Neural cell (in vitro differentiated cells): ENCODE data around the gene PLA2G4B. TPM values are rescaled to one million over a fixed set of nuclear protein-coding genes. Genes with fewer than 3 reads are reported as not detected.

Source experiments
- H2AFZ ChIP-seq: fragments of 200-600, 300-800 bp; sonication (generic), shearing (Covaris generic); 2 replicates; pipeline ENCODE4 v1.6.0; 2014; ENCODE audit warnings: low read depth, mild to moderate bottlenecking, antibody characterized with exemption, low read length, moderate library complexity
- H3F3A ChIP-seq: fragments of 200-600 bp; shearing (Covaris generic); 2 replicates; pipeline ENCODE4 v1.6.1; 2016; ENCODE audit warnings: mild to moderate bottlenecking, moderate library complexity, mixed read lengths, antibody characterized with exemption, low read length; ENCODE audit not compliant: insufficient read depth, poor library complexity, severe bottlenecking
- H3K27ac ChIP-seq: fragments of 200-600, 300-800 bp; sonication (generic), shearing (Covaris generic); 2 replicates; pipeline ENCODE4 v1.5.1; 2014; ENCODE audit warnings: mild to moderate bottlenecking, low read length, moderate library complexity
- H3K27me3 ChIP-seq: fragments of 300-800, 200-600 bp; sonication (generic), shearing (Covaris generic); 2 replicates; pipeline ENCODE4 v1.6.0; 2014; ENCODE audit warnings: mild to moderate bottlenecking, low read depth, low read length, moderate library complexity; ENCODE audit not compliant: insufficient read depth
- H3K36me3 ChIP-seq: fragments of 300-800, 200-600 bp; sonication (generic), shearing (Covaris generic); 2 replicates; pipeline ENCODE4 v1.5.1; 2014; ENCODE audit warnings: mild to moderate bottlenecking, antibody characterized with exemption, low read length, moderate library complexity; ENCODE audit not compliant: insufficient read depth
- H3K4me2 ChIP-seq: fragments of 300-800, 200-600 bp; sonication (generic), shearing (Covaris generic); 2 replicates; pipeline ENCODE4 v1.6.0; 2014; ENCODE audit warnings: mild to moderate bottlenecking, low read length
- H3K4me3 ChIP-seq: fragments of 300-800, 200-600 bp; sonication (generic), shearing (Covaris generic); 2 replicates; pipeline ENCODE4 v1.5.1; 2014; ENCODE audit warnings: mild to moderate bottlenecking, low read length, moderate library complexity
- H3K79me2 ChIP-seq: fragments of 200-600 bp; shearing (Covaris generic); replicated peaks from 2 replicates; pipeline ENCODE4 v1.6.0; 2014; ENCODE audit warnings: mild to moderate bottlenecking, low read length, moderate library complexity; ENCODE audit not compliant: insufficient read depth
- H3K9ac ChIP-seq: fragments of 300-800, 200-600 bp; sonication (generic), shearing (Covaris generic); 2 replicates; pipeline ENCODE4 v1.6.1; 2016; ENCODE audit warnings: mild to moderate bottlenecking, low read length, mixed read lengths
- H3K9me2 ChIP-seq: fragments of 200-600 bp; shearing (Covaris generic); 2 replicates; pipeline ENCODE4 v1.6.1; 2016; ENCODE audit warnings: mild to moderate bottlenecking, low read length, mixed read lengths; ENCODE audit not compliant: insufficient read depth
- H3K9me3 ChIP-seq: fragments of 200-600, 300-800 bp; sonication (generic), shearing (Covaris generic); 2 replicates; pipeline ENCODE4 v1.6.1; 2016; ENCODE audit warnings: mild to moderate bottlenecking, mixed run types, low read length, moderate library complexity, mixed read lengths
- H4K20me1 ChIP-seq: fragments of 200-600 bp; shearing (Covaris generic); 2 replicates; pipeline ENCODE4 v1.6.1; 2016; ENCODE audit warnings: mild to moderate bottlenecking, mixed run types; ENCODE audit not compliant: insufficient read depth
- EP300 ChIP-seq: fragments of 450-650 bp; conservative IDR thresholded peaks from 2 replicates; pipeline ENCODE4 v1.6.1; 2014; ENCODE audit warnings: antibody characterized with exemption, mild to moderate bottlenecking, moderate library complexity; ENCODE audit not compliant: poor library complexity, severe bottlenecking
- EZH2 ChIP-seq: fragments of 200-600, 300-800 bp; shearing (Covaris generic), sonication (generic); IDR thresholded peaks from 2 replicates; pipeline ENCODE4 v1.6.1; 2014; ENCODE audit warnings: antibody characterized with exemption, low read length, borderline replicate concordance, mild to moderate bottlenecking; ENCODE audit not compliant: insufficient read depth, poor library complexity, severe bottlenecking
- MXI1 ChIP-seq: fragments of 450-650 bp; conservative IDR thresholded peaks from 2 replicates; pipeline ENCODE4 v1.6.1; 2014; ENCODE audit warnings: antibody characterized with exemption, mild to moderate bottlenecking; ENCODE audit not compliant: poor library complexity, severe bottlenecking
- POLR2AphosphoS5 ChIP-seq: IDR thresholded peaks from 2 replicates; pipeline ENCODE4 v1.6.1; 2012
- RAD21 ChIP-seq: fragments of 450-650 bp; conservative IDR thresholded peaks from 2 replicates; pipeline ENCODE4 v1.6.1; 2014; ENCODE audit warnings: antibody characterized with exemption, mild to moderate bottlenecking, moderate library complexity
- SMC3 ChIP-seq: fragments of 450-650 bp; conservative IDR thresholded peaks from 2 replicates; pipeline ENCODE4 v1.6.1; 2014; ENCODE audit warnings: antibody characterized with exemption, mild to moderate bottlenecking, moderate library complexity; ENCODE audit not compliant: poor library complexity
- TAF1 ChIP-seq: IDR thresholded peaks from 2 replicates; pipeline ENCODE4 v1.6.1; 2012; ENCODE audit warnings: low read depth
- polyA plus RNA-seq: library from polyadenylated mRNA; depleted of rRNA; stranded (reverse); fragments of >200 nt; gene quantifications from 2 replicates; pipeline ENCODE4 v1.2.3, GENCODE V29; 2014
- TF ChIP-seq, protein P1 (sequence below): fragments of 450-650 bp; IDR thresholded peaks from 2 replicates; pipeline ENCODE4 v1.5.1; 2014; ENCODE audit warnings: antibody characterized with exemption, mild to moderate bottlenecking, moderate library complexity; ENCODE audit not compliant: poor library complexity, severe bottlenecking
- TF ChIP-seq, protein P2 (sequence below): IDR thresholded peaks from 2 replicates; pipeline ENCODE4 v1.6.1; 2012; ENCODE audit warnings: borderline replicate concordance

Gene PLA2G4B
- polyA plus RNA-seq, 1 donor from 2014 or later: 11.3 TPM

DNA sequence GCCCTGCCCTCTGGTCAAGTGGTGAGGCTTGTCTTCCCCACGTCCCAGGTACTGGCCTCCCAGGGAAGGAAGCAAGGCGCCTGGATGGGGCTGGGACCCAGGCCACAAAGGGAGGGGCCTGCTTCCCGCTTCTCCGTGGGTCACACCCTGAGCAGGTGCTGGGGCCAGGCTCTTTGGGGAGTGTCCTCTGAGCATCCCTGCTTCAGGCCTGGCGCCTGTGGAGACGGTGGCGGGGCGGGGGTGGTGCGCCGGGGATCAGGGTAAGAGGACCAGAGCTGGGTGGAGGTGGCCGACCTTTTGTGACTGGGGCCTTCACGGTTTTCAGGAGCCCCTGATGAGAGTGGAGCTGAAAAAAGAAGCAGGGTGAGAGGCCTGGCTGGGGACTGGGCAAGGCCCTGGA lies 3.6 kb downstream of the PLA2G4B start:
- H3K27me3 ChIP-seq: no peaks in the 10 kb centered on the region
- no peaks in the 10 kb centered on the region for H3K9me2 ChIP-seq
- H3K79me2 ChIP-seq: no peaks in the 10 kb centered on the region
- H3K4me2 ChIP-seq: no peak overlapping the region
- H4K20me1 ChIP-seq: no peaks in the 10 kb centered on the region
- H3K4me3 ChIP-seq: no peak overlapping the region
- no peak overlapping the region for H2AFZ ChIP-seq
- no peaks in the 10 kb centered on the region for H3K36me3 ChIP-seq
- no peaks in the 10 kb centered on the region for H3F3A ChIP-seq
- no peak overlapping the region for H3K27ac ChIP-seq
- no peaks in the 10 kb centered on the region for H3K9me3 ChIP-seq
- H3K9ac ChIP-seq: no peak overlapping the region
- TF ChIP-seq EZH2 (no peak), MXI1 (no peak)

DNA sequence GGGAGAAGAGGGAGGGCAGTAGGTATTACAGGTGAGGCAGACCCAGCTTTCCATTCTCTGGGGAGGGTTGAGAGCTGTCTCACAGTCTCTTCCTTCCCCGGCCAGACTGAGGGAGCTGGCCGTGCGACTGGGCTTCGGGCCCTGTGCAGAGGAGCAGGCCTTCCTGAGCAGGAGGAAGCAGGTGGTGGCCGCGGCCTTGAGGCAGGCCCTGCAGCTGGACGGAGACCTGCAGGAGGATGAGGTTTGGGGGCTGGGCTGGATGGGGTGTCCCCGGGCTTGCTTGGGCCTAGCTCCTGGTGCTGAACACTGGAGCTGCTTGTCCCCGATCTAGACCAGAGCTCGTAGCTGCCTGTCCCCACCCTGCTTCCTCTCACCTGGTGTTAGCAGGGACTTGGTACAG lies 4.9 kb downstream of the PLA2G4B start:
- no peak overlapping the region for H3K9ac ChIP-seq
- no peaks in the 10 kb centered on the region for H3F3A ChIP-seq
- H3K27me3 ChIP-seq: no peaks in the 10 kb centered on the region
- no peak overlapping the region for H3K27ac ChIP-seq
- H3K9me3 ChIP-seq: no peaks in the 10 kb centered on the region
- no peak overlapping the region for H2AFZ ChIP-seq
- H3K9me2 ChIP-seq: no peaks in the 10 kb centered on the region
- H3K4me3 ChIP-seq: no peak overlapping the region
- H3K36me3 ChIP-seq: no peaks in the 10 kb centered on the region
- H3K4me2 ChIP-seq: no peak overlapping the region
- no peaks in the 10 kb centered on the region for H3K79me2 ChIP-seq
- H4K20me1 ChIP-seq: no peaks in the 10 kb centered on the region
- TF ChIP-seq MXI1 (no peak), TAF1 (no peak), RAD21 (no peak), SMC3 (no peak), EP300 (no peak)
- TF ChIP-seq, protein P1, sequence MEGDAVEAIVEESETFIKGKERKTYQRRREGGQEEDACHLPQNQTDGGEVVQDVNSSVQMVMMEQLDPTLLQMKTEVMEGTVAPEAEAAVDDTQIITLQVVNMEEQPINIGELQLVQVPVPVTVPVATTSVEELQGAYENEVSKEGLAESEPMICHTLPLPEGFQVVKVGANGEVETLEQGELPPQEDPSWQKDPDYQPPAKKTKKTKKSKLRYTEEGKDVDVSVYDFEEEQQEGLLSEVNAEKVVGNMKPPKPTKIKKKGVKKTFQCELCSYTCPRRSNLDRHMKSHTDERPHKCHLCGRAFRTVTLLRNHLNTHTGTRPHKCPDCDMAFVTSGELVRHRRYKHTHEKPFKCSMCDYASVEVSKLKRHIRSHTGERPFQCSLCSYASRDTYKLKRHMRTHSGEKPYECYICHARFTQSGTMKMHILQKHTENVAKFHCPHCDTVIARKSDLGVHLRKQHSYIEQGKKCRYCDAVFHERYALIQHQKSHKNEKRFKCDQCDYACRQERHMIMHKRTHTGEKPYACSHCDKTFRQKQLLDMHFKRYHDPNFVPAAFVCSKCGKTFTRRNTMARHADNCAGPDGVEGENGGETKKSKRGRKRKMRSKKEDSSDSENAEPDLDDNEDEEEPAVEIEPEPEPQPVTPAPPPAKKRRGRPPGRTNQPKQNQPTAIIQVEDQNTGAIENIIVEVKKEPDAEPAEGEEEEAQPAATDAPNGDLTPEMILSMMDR: no peak
- TF ChIP-seq, protein P2, sequence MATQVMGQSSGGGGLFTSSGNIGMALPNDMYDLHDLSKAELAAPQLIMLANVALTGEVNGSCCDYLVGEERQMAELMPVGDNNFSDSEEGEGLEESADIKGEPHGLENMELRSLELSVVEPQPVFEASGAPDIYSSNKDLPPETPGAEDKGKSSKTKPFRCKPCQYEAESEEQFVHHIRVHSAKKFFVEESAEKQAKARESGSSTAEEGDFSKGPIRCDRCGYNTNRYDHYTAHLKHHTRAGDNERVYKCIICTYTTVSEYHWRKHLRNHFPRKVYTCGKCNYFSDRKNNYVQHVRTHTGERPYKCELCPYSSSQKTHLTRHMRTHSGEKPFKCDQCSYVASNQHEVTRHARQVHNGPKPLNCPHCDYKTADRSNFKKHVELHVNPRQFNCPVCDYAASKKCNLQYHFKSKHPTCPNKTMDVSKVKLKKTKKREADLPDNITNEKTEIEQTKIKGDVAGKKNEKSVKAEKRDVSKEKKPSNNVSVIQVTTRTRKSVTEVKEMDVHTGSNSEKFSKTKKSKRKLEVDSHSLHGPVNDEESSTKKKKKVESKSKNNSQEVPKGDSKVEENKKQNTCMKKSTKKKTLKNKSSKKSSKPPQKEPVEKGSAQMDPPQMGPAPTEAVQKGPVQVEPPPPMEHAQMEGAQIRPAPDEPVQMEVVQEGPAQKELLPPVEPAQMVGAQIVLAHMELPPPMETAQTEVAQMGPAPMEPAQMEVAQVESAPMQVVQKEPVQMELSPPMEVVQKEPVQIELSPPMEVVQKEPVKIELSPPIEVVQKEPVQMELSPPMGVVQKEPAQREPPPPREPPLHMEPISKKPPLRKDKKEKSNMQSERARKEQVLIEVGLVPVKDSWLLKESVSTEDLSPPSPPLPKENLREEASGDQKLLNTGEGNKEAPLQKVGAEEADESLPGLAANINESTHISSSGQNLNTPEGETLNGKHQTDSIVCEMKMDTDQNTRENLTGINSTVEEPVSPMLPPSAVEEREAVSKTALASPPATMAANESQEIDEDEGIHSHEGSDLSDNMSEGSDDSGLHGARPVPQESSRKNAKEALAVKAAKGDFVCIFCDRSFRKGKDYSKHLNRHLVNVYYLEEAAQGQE: no peak

DNA sequence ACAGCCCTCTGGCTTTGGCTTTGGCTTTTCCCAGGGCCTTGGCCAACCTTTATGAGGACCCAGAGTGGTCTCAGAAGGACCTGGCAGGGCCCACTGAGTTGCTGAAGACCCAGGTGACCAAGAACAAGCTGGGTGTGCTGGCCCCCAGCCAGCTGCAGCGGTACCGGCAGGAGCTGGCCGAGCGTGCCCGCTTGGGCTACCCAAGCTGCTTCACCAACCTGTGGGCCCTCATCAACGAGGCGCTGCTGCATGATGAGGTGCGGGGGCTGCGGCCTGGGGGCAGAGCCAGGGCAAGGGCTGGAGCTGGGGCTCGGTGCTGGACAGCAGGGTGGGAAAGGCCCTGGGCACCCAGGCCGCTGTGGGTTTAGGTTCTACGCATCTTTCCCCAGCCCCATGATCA lies 6.2 kb downstream of the PLA2G4B start:
- Histone ChIP-seq H3K27me3 (no peaks in the 10 kb centered on the region), H3K9me2 (no peaks in the 10 kb centered on the region), H2AFZ (no peak overlapping the region), H3K4me2 (no peak overlapping the region), H4K20me1 (no peaks in the 10 kb centered on the region), H3K27ac (no peak overlapping the region), H3K36me3 (no peaks in the 10 kb centered on the region), H3K79me2 (no peaks in the 10 kb centered on the region), H3F3A (no peaks in the 10 kb centered on the region), H3K4me3 (no peak overlapping the region), H3K9me3 (no peaks in the 10 kb centered on the region), H3K9ac (no peak overlapping the region)
- TF ChIP-seq MXI1: no peak
- TF ChIP-seq EZH2: no peak
- no peak for TF ChIP-seq TAF1
- TF ChIP-seq POLR2AphosphoS5: no peak
- TF ChIP-seq SMC3: no peak
- TF ChIP-seq, protein P1: no peak
- TF ChIP-seq, protein P2: no peak
- TF ChIP-seq EP300: no peak
- no peak for TF ChIP-seq RAD21
